H1 (cell line): ENCODE measurements around the gene DSCAM. TPM values are rescaled to one million over a fixed set of nuclear protein-coding genes. Genes with fewer than 3 reads are reported as not detected.

ENCODE experiments used
- CTCF ChIA-PET: fragments of 300-600 bp; sonication (Branson Sonifier 250); formaldehyde crosslinking; loops from one replicate; lab custom pipeline; 2021; ENCODE audit not compliant: partially characterized antibody; lab: Charles Lee
- POLR2A ChIA-PET: fragments of 300-600 bp; sonication (Branson Sonifier 250); formaldehyde crosslinking; loops from one replicate; lab custom pipeline; 2021; ENCODE audit warnings: inconsistent platforms; ENCODE audit not compliant: partially characterized antibody; lab: Charles Lee
- DNase-seq, 2 experiments: peaks; one replicate each; pipeline versions ENCODE4 v3.0.0 to v3.0.0-alpha.2; 2010 to 2022; ENCODE audit warnings: low spot score in 2 of 2, low read depth in 1 of 2, mixed read lengths in 1 of 2
- FAIRE-seq: peaks from 2 replicates; lab custom pipeline; 2011; peaks lifted over from hg19 to GRCh38; lab: Jason Lieb, UNC
- H2AFZ ChIP-seq: 2 replicates; pipeline ENCODE4 v1.8.1; 2012; ENCODE audit warnings: low read length, inconsistent platforms
- H2AK5ac ChIP-seq: 2 replicates; pipeline ENCODE4 v1.6.1; 2013; ENCODE audit warnings: low read depth, low read length
- H2BK120ac ChIP-seq: replicated peaks from 2 replicates; pipeline ENCODE3; 2013; ENCODE audit warnings: low read depth, low read length, inconsistent platforms
- H2BK12ac ChIP-seq: 2 replicates; pipeline ENCODE4 v1.6.1; 2013; ENCODE audit warnings: low read depth, low read length
- H2BK15ac ChIP-seq: 2 replicates; pipeline ENCODE4 v1.6.1; 2013; ENCODE audit warnings: low read length
- H2BK20ac ChIP-seq: 2 replicates; pipeline ENCODE4 v1.6.1; 2013; ENCODE audit warnings: low read length
- H2BK5ac ChIP-seq: 2 replicates; pipeline ENCODE4 v1.6.1; 2013; ENCODE audit warnings: low read depth, low read length
- H3K14ac ChIP-seq: 2 replicates; pipeline ENCODE4 v1.6.1; 2013; ENCODE audit warnings: inconsistent platforms; ENCODE audit not compliant: insufficient read length
- H3K18ac ChIP-seq: 2 replicates; pipeline ENCODE4 v1.6.1; 2013; ENCODE audit warnings: low read length; ENCODE audit errors: extremely low read depth
- H3K23ac ChIP-seq: 2 replicates; pipeline ENCODE4 v1.6.1; 2013; ENCODE audit warnings: inconsistent platforms; ENCODE audit not compliant: insufficient read length
- H3K23me2 ChIP-seq: 2 replicates; pipeline ENCODE4 v1.6.1; 2013; ENCODE audit warnings: low read depth, low read length
- H3K27ac ChIP-seq: 2 replicates; pipeline ENCODE4 v1.6.1; 2011; ENCODE audit warnings: low read depth, low read length, inconsistent platforms
- H3K27me3 ChIP-seq, 4 experiments: replicated peaks in 1 of 4; 1 replicate in 1 of 4; 2 replicates in 3 of 4; pipeline versions ENCODE4 v1.6.1 to v1.8.1; 2011 to 2013; ENCODE audit warnings: low read length in 3 of 4, mild to moderate bottlenecking in 3 of 4, inconsistent platforms in 2 of 4, mixed read lengths in 2 of 4, moderate library complexity in 1 of 4; ENCODE audit not compliant: control insufficient read depth in 3 of 4, insufficient read depth in 3 of 4; ENCODE audit errors: extremely low read depth in 1 of 4
- H3K36me3 ChIP-seq, 4 experiments: 2 replicates each; pipeline versions ENCODE4 v1.6.1 to v1.8.1; 2011 to 2013; ENCODE audit warnings: mild to moderate bottlenecking in 4 of 4, low read length in 3 of 4, moderate library complexity in 2 of 4, control low read depth in 1 of 4, inconsistent platforms in 1 of 4; ENCODE audit not compliant: insufficient read depth in 4 of 4, control insufficient read depth in 2 of 4
- H3K4ac ChIP-seq: replicated peaks from 2 replicates; pipeline ENCODE3; 2013; ENCODE audit warnings: low read length, low read depth, mixed read lengths, inconsistent platforms; ENCODE audit not compliant: insufficient read length
- H3K4me1 ChIP-seq, 4 experiments: replicated peaks in 1 of 4; 1 replicate in 1 of 4; 2 replicates in 3 of 4; pipeline versions ENCODE4 v1.6.1 to v1.8.1; 2011 to 2013; ENCODE audit warnings: low read length in 3 of 4, inconsistent platforms in 2 of 4, mixed read lengths in 1 of 4; ENCODE audit not compliant: insufficient read depth in 4 of 4, control insufficient read depth in 3 of 4
- H3K4me2 ChIP-seq, 2 experiments: 2 replicates each; pipeline versions ENCODE4 v1.6.1 to v1.8.1; 2011 to 2013; ENCODE audit warnings: low read depth in 2 of 2, low read length in 2 of 2, control low read depth in 1 of 2, inconsistent platforms in 1 of 2, mild to moderate bottlenecking in 1 of 2; ENCODE audit not compliant: insufficient read depth in 1 of 2
- H3K4me3 ChIP-seq, 4 experiments: fragments of 200-600, 300-600 bp in 1 of 4; sonication (generic), shearing (Covaris generic), sonication (Bioruptor Twin) in 1 of 4; 2 replicates each; pipeline versions ENCODE4 v1.5.1 to v1.8.1; 2011 to 2016; ENCODE audit warnings: low read length in 4 of 4, low read depth in 3 of 4, control low read depth in 2 of 4, inconsistent platforms in 2 of 4, mild to moderate bottlenecking in 2 of 4, mixed read lengths in 1 of 4, moderate library complexity in 1 of 4; ENCODE audit not compliant: insufficient read depth in 2 of 4; ENCODE audit errors: extremely low read depth in 1 of 4
- H3K56ac ChIP-seq: replicated peaks from 2 replicates; pipeline ENCODE3; 2013; ENCODE audit warnings: low read depth, mild to moderate bottlenecking, mixed read lengths, low read length, inconsistent platforms; ENCODE audit not compliant: insufficient read length
- H3K79me1 ChIP-seq: 2 replicates; pipeline ENCODE4 v1.6.1; 2013; ENCODE audit warnings: low read depth, low read length, control low read depth
- H3K79me2 ChIP-seq, 2 experiments: 2 replicates each; pipeline versions ENCODE4 v1.6.1 to v1.8.1; 2012 to 2013; ENCODE audit warnings: low read length in 2 of 2, mild to moderate bottlenecking in 2 of 2, inconsistent platforms in 1 of 2; ENCODE audit not compliant: insufficient read depth in 2 of 2, control insufficient read depth in 1 of 2
- H3K9ac ChIP-seq, 4 experiments: replicated peaks in 1 of 4; 1 replicate in 1 of 4; 2 replicates in 3 of 4; pipeline versions ENCODE4 v1.6.1 to v1.8.1; 2011 to 2013; ENCODE audit warnings: low read depth in 3 of 4, low read length in 3 of 4, control low read depth in 2 of 4, mild to moderate bottlenecking in 2 of 4, moderate library complexity in 2 of 4, inconsistent platforms in 1 of 4; ENCODE audit errors: extremely low read depth in 1 of 4
- H3K9me3 ChIP-seq, 2 experiments: 2 replicates each; pipeline versions ENCODE4 v1.6.1 to v1.8.1; 2012 to 2013; ENCODE audit warnings: mild to moderate bottlenecking in 2 of 2, moderate library complexity in 2 of 2, control low read depth in 1 of 2, inconsistent platforms in 1 of 2, low read depth in 1 of 2, low read length in 1 of 2, mixed read lengths in 1 of 2; ENCODE audit not compliant: insufficient read depth in 2 of 2
- H4K20me1 ChIP-seq, 2 experiments: replicated peaks in 1 of 2; 2 replicates each; pipeline versions ENCODE3 to v1.8.1; 2011 to 2013; ENCODE audit warnings: inconsistent platforms in 2 of 2, low read length in 2 of 2, mild to moderate bottlenecking in 1 of 2; ENCODE audit not compliant: insufficient read depth in 2 of 2, control insufficient read depth in 1 of 2
- H4K5ac ChIP-seq: 2 replicates; pipeline ENCODE4 v1.6.1; 2013; ENCODE audit warnings: low read length, low read depth, mixed read lengths, inconsistent platforms; ENCODE audit not compliant: insufficient read length
- H4K8ac ChIP-seq: 2 replicates; pipeline ENCODE4 v1.8.0; 2013; ENCODE audit warnings: mild to moderate bottlenecking, moderate library complexity, low read length, inconsistent platforms; ENCODE audit not compliant: insufficient read depth; ENCODE audit errors: extremely low read depth
- H4K91ac ChIP-seq: replicated peaks from 2 replicates; pipeline ENCODE3; 2013; ENCODE audit warnings: low read length, mixed read lengths, inconsistent platforms; ENCODE audit not compliant: insufficient read length
- ATF3 ChIP-seq: IDR thresholded peaks from 2 replicates; pipeline ENCODE4 v1.6.1; 2011; ENCODE audit warnings: low read depth, mild to moderate bottlenecking, low read length; ENCODE audit not compliant: insufficient read depth
- BACH1 ChIP-seq: IDR thresholded peaks from 2 replicates; pipeline ENCODE4 v1.6.1; 2012; ENCODE audit warnings: low read length, improper control_type of control experiment
- CEBPB ChIP-seq: IDR thresholded peaks from 2 replicates; pipeline ENCODE4 v1.6.1; 2012; ENCODE audit warnings: low read depth, low read length
- EP300 ChIP-seq, 2 experiments: IDR thresholded peaks; 1 replicate in 1 of 2; 2 replicates in 1 of 2; pipeline ENCODE4 v1.6.1; 2011 to 2012; ENCODE audit warnings: low read depth in 2 of 2, low read length in 2 of 2, mild to moderate bottlenecking in 2 of 2, borderline replicate concordance in 1 of 2, inconsistent platforms in 1 of 2, moderate library complexity in 1 of 2
- EZH2 ChIP-seq: fragments of 200-600 bp; sonication (generic); IDR thresholded peaks from 2 replicates; pipeline ENCODE4 v1.7.1; 2012; ENCODE audit warnings: low read depth, mild to moderate bottlenecking, moderate library complexity, low read length, inconsistent platforms; ENCODE audit not compliant: severe bottlenecking
- FOSL1 ChIP-seq: IDR thresholded peaks from 2 replicates; pipeline ENCODE4 v1.6.1; 2011; ENCODE audit warnings: mild to moderate bottlenecking, low read depth, low read length, moderate library complexity; ENCODE audit not compliant: insufficient read depth
- KDM1A ChIP-seq: fragments of 200-600, 300-600 bp; sonication (generic); IDR thresholded peaks from 2 replicates; pipeline ENCODE4 v1.7.1; 2016; ENCODE audit warnings: mild to moderate bottlenecking, low read length, borderline replicate concordance
- KDM5A ChIP-seq: fragments of 200-600 bp; IDR thresholded peaks from 2 replicates; pipeline ENCODE4 v1.7.1; 2012; ENCODE audit warnings: mild to moderate bottlenecking, low read length, inconsistent platforms, mixed read lengths
- NANOG ChIP-seq: IDR thresholded peaks from 2 replicates; pipeline ENCODE4 v1.6.1; 2011; ENCODE audit warnings: low read length, low read depth, mild to moderate bottlenecking, inconsistent platforms; ENCODE audit not compliant: insufficient read depth, poor library complexity, severe bottlenecking
- NRF1 ChIP-seq: IDR thresholded peaks from 2 replicates; pipeline ENCODE4 v1.6.1; 2011; ENCODE audit warnings: mild to moderate bottlenecking, low read depth, low read length, improper control_type of control experiment
- RNF2 ChIP-seq: fragments of 200-900, 300-1000 bp; sonication (generic); IDR thresholded peaks from 2 replicates; pipeline ENCODE4 v1.7.1; 2016; ENCODE audit warnings: borderline replicate concordance, low read depth, mild to moderate bottlenecking, antibody characterized with exemption, low read length; ENCODE audit not compliant: poor library complexity, severe bottlenecking; ENCODE audit errors: missing control alignments
- SP1 ChIP-seq: IDR thresholded peaks from 2 replicates; pipeline ENCODE4 v1.6.1; 2011; ENCODE audit warnings: low read depth, low read length
- SRF ChIP-seq: IDR thresholded peaks from 2 replicates; pipeline ENCODE4 v1.6.1; 2011; ENCODE audit warnings: mild to moderate bottlenecking, low read depth, low read length, moderate library complexity
- TCF12 ChIP-seq: IDR thresholded peaks from 2 replicates; pipeline ENCODE4 v1.6.1; 2011; ENCODE audit warnings: low read depth, mild to moderate bottlenecking, low read length
- WGBS, 2 experiments: shearing (Covaris generic) in 1 of 2; methylation state at CpG; one replicate each; pipeline versions ENCODE4 v1.1.6 to v1.1.7; 2013 to 2015; ENCODE audit warnings: low lambda C conversion rate in 2 of 2, mixed read lengths in 2 of 2, inconsistent platforms in 1 of 2, low coverage in 1 of 2, missing lambda C conversion rate in 1 of 2; ENCODE audit not compliant: insufficient replicate concordance in 2 of 2, insufficient coverage in 1 of 2, insufficient read length in 1 of 2; ENCODE audit errors: extremely low coverage in 1 of 2, missing lambda C conversion rate in 1 of 2; 5-methylcytosine and 5-hydroxymethylcytosine counted together
- polyA plus RNA-seq, 7 experiments: library from polyadenylated mRNA; depleted of rRNA in 3 of 7; stranded (reverse) in 5 of 7; unstranded in 2 of 7; fragments of >200 nt in 5 of 7; fragments of 200-250 nt in 2 of 7; gene quantifications; 1 replicate in 5 of 7; 2 replicates in 1 of 7; 4 replicates in 1 of 7; pipeline versions ENCODE4 v1.2.1 to v1.2.3, GENCODE V29; 2011 to 2013; ENCODE audit warnings: missing spikeins in 2 of 7, mixed read lengths in 2 of 7
- total RNA-seq: library from RNA; stranded (reverse); fragmentation: NEBNext Ultra II Directional; extraction: Animal tissue kit (Norgen Biotek cat#: 25700); gene quantifications from 2 replicates; pipeline ENCODE4 v1.2.1, GENCODE V29; 2021

Gene DSCAM
- total and polyA plus RNA-seq, 2 of the 8 experiments (the other 6 are each of a cell fraction or from before 2014, with no cell fraction given), result 0.02 to 0.15 TPM

GRCh38 chr21:40837456-40837855 is 9.5 kb downstream of the DSCAM start:
- H4K91ac ChIP-seq, result no peak overlapping the region
- FAIRE-seq (no peak), DNase-seq (no peak)
- no peak overlapping the region for H4K5ac ChIP-seq
- no peak overlapping the region for H3K4me2 ChIP-seq
- ChIA-PET POLR2A (no interaction called here), CTCF (no interaction called here)
- no peaks in the 10 kb centered on the region for H3K79me1 ChIP-seq
- no peak overlapping the region for H3K56ac ChIP-seq
- H3K4me3 ChIP-seq, result no peak overlapping the region
- H3K4me1 ChIP-seq, result peaks cover 0 to 2% (median 0%) of the 10 kb centered on the region in 4 experiments; a peak in 2 of 7 replicates
- peaks cover 0 to 16% (median 13%) of the 10 kb centered on the region in 4 experiments; a peak in 6 of 7 replicates for H3K27me3 ChIP-seq
- no peak overlapping the region for H4K8ac ChIP-seq
- H3K9me3 ChIP-seq, result no peaks in the 10 kb centered on the region
- no peak overlapping the region for H3K4ac ChIP-seq
- H2BK12ac ChIP-seq, result no peak overlapping the region
- no peak overlapping the region for H2BK120ac ChIP-seq
- H3K23ac ChIP-seq, result no peak overlapping the region
- no peak overlapping the region for H2BK5ac ChIP-seq
- no peak overlapping the region for H3K14ac ChIP-seq
- H2BK20ac ChIP-seq, result no peak overlapping the region
- H3K18ac ChIP-seq, result no peak overlapping the region
- no peak overlapping the region for H3K27ac ChIP-seq
- H3K9ac ChIP-seq, result no peak overlapping the region
- H4K20me1 ChIP-seq, result no peaks in the 10 kb centered on the region
- no peaks in the 10 kb centered on the region for H3K79me2 ChIP-seq
- no peak overlapping the region for H2AK5ac ChIP-seq
- WGBS, 2 experiments, result 88% methylated on average over 5 of the region's 5 CpGs; no CpG with 5 or more reads in 1 of the 2 experiments
- no peaks in the 10 kb centered on the region for H3K36me3 ChIP-seq
- TF ChIP-seq EP300 (IDR thresholded peaks at IDR 0.05; ENCODE audit: borderline replicate concordance in 1 of 2, low read depth in 2 of 2, low read length in 2 of 2) (no peak), ATF3 (no peak), CEBPB (no peak), TCF12 (no peak), EZH2 (no peak), NANOG (no peak), KDM1A (no peak), BACH1 (no peak), KDM5A (no peak), SP1 (no peak), RNF2 (no peak), FOSL1 (no peak), SRF (no peak), NRF1 (no peak)
- TF ChIP-seq, all 59 proteins: peak for 0
- H2AFZ ChIP-seq, result no peak overlapping the region
- H2BK15ac ChIP-seq, result no peak overlapping the region
- peaks cover 4% of the 10 kb centered on the region for H3K23me2 ChIP-seq
